Hair follicle dermal papilla cell (primary cell): ENCODE measurements around the gene SPANXN1. TPM values are rescaled to one million over a fixed set of nuclear protein-coding genes. Genes with fewer than 3 reads are reported as not detected.

Experiments used
- total RNA-seq: library from RNA; depleted of rRNA; stranded (reverse); fragments of >200 nt; gene quantifications from 2 replicates; pipeline ENCODE4 v1.2.3, GENCODE V29; 2012

The SPANXN1 gene
- total RNA-seq = not detected in 2 replicates

DNA sequence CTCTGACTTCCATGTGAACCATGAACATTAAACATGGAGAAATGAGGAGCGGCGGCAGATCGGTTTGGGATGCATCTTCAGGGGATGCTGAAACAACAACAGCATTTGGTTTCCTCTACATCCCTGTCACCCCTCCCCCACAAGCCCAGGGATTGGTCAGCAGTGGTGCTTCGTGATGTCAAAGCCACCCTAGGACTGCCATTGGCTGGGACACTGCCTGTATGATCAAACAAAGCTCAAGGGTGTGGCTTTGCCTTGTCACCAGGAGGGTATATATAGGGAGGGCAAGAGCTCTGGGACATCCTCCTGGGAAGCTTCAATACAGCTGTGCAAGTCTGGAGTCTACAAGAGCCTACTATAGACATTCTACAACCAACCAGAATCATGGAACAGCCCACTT, at the start of gene SPANXN1:
SPANXN1 (plus strand) TSS at position 301 of the 400 bp plus-strand sequence; CDS start at position 385, 84 bp downstream.

